B cell (primary cell): ENCODE measurements around the gene SMARCD3.

Source experiments
- EZH2 ChIP-seq: IDR thresholded peaks from 2 replicates; pipeline ENCODE4 v1.6.1; 2012; ENCODE audit warnings: borderline replicate concordance, low read depth, mild to moderate bottlenecking, moderate library complexity, low read length; ENCODE audit not compliant: insufficient read depth, poor library complexity, severe bottlenecking
- TF ChIP-seq, protein P1 (sequence below): fragments of 200-600 bp; IDR thresholded peaks from one replicate; pipeline ENCODE4 v1.8.0; 2022; ENCODE audit warnings: antibody characterized with exemption, mild to moderate bottlenecking

DNA sequence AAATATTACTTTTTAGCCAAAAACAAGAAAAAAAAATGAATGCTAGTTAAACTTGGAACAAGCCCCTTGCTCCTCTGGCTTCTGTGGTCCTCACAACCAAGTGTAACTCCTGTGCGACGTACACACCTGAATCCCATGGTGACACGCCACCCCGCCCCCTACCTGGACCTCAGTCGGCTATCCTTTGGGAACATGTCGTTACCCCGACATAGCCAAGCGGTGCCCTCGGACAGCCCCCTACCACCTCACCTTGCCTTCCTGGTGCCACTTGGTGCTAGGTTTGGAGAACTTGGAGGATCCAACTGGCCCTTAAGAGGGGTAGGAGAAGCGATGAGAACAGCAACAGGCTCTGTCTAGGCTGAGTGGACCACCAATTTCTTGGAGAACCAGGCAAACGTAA lies 12.0 kb upstream of the SMARCD3 start:
- TF ChIP-seq, protein P1, sequence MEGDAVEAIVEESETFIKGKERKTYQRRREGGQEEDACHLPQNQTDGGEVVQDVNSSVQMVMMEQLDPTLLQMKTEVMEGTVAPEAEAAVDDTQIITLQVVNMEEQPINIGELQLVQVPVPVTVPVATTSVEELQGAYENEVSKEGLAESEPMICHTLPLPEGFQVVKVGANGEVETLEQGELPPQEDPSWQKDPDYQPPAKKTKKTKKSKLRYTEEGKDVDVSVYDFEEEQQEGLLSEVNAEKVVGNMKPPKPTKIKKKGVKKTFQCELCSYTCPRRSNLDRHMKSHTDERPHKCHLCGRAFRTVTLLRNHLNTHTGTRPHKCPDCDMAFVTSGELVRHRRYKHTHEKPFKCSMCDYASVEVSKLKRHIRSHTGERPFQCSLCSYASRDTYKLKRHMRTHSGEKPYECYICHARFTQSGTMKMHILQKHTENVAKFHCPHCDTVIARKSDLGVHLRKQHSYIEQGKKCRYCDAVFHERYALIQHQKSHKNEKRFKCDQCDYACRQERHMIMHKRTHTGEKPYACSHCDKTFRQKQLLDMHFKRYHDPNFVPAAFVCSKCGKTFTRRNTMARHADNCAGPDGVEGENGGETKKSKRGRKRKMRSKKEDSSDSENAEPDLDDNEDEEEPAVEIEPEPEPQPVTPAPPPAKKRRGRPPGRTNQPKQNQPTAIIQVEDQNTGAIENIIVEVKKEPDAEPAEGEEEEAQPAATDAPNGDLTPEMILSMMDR, result no peak
- no peak for TF ChIP-seq EZH2
